ENCODE data around the gene MAPK10.

The MAPK10 gene

GRCh38 chr4:85963231-85963630 is 396.6 kb downstream of the MAPK10 start:
- no peaks in the 10 kb centered on the region for H3K36me3 ChIP-seq (replicated peaks; ENCODE audit: low read depth, low read length)
- H3K4me1 ChIP-seq (ENCODE audit: low read length) = peaks cover 21% of the 10 kb centered on the region
- H4K20me1 ChIP-seq (ENCODE audit: insufficient read depth, low read length) = 0 out of 2 replicates have a peak, but pooled peaks cover 3% of the 10 kb centered on the region
- no peaks in the 10 kb centered on the region for H3K79me2 ChIP-seq (ENCODE audit: low read length)
- H3K9ac ChIP-seq (ENCODE audit: low read length) = no peak overlapping the region
- H3K27me3 ChIP-seq (ENCODE audit: low read depth, low read length) = no peaks in the 10 kb centered on the region
- H3K4me2 ChIP-seq (ENCODE audit: low read length) = no peak overlapping the region
- no peak overlapping the region for H3K27ac ChIP-seq (ENCODE audit: low read length)
- no peak for TF ChIP-seq EZH2phosphoT487 (IDR thresholded peaks at IDR 0.05; ENCODE audit: low read depth)
- TF ChIP-seq, protein P1, sequence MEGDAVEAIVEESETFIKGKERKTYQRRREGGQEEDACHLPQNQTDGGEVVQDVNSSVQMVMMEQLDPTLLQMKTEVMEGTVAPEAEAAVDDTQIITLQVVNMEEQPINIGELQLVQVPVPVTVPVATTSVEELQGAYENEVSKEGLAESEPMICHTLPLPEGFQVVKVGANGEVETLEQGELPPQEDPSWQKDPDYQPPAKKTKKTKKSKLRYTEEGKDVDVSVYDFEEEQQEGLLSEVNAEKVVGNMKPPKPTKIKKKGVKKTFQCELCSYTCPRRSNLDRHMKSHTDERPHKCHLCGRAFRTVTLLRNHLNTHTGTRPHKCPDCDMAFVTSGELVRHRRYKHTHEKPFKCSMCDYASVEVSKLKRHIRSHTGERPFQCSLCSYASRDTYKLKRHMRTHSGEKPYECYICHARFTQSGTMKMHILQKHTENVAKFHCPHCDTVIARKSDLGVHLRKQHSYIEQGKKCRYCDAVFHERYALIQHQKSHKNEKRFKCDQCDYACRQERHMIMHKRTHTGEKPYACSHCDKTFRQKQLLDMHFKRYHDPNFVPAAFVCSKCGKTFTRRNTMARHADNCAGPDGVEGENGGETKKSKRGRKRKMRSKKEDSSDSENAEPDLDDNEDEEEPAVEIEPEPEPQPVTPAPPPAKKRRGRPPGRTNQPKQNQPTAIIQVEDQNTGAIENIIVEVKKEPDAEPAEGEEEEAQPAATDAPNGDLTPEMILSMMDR (IDR thresholded peaks at IDR 0.05; ENCODE audit: low read depth, low read length) = no peak
- H3K9me3 ChIP-seq (ENCODE audit: insufficient read depth, low read length) = no peaks in the 10 kb centered on the region
- no peak overlapping the region for H2AFZ ChIP-seq (ENCODE audit: low read depth, low read length)
- H3K4me3 ChIP-seq (ENCODE audit: low read length) = no peak overlapping the region

DNA sequence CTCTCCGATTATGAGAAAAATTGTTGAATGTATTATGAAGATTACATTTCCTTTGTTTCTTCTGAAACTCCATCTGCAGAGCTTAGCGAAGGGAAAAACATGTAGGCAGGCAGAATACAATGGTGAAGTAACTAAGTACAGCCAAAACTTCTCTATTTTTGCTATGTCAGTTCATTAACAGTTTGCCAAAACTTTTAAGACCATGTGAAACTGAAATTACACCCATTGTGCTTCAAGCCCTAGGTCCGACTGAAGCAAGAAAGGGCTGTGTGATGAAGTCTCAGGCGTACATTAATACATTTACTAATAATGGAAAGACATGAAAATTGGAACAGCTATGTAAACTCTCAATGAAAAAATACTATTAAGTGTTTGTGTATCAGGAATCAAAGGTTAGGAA is 398.0 kb downstream of the MAPK10 start:
- H3K9ac ChIP-seq (ENCODE audit: low read length) = no peak overlapping the region
- no peaks in the 10 kb centered on the region for H3K36me3 ChIP-seq (replicated peaks; ENCODE audit: low read depth, low read length)
- H3K79me2 ChIP-seq (ENCODE audit: low read length) = no peaks in the 10 kb centered on the region
- peaks cover 8% of the 10 kb centered on the region; the same call in 1 of the 2 replicates for H3K4me1 ChIP-seq (ENCODE audit: low read length)
- no peak overlapping the region for H3K4me2 ChIP-seq (ENCODE audit: low read length)
- no peak for TF ChIP-seq EZH2phosphoT487 (IDR thresholded peaks at IDR 0.05; ENCODE audit: low read depth)
- TF ChIP-seq, protein P1 (IDR thresholded peaks at IDR 0.05; ENCODE audit: low read depth, low read length) = no peak
- H3K9me3 ChIP-seq (ENCODE audit: insufficient read depth, low read length) = no peaks in the 10 kb centered on the region
- no peak overlapping the region for H3K4me3 ChIP-seq (ENCODE audit: low read length)
- 0 out of 2 replicates have a peak, but pooled peaks cover 3% of the 10 kb centered on the region for H4K20me1 ChIP-seq (ENCODE audit: insufficient read depth, low read length)
- H2AFZ ChIP-seq (ENCODE audit: low read depth, low read length) = no peak overlapping the region
- no peak overlapping the region for H3K27ac ChIP-seq (ENCODE audit: low read length)
- H3K27me3 ChIP-seq (ENCODE audit: low read depth, low read length) = no peaks in the 10 kb centered on the region

GRCh38 chr4:85956293-85956945 is 403.4 kb downstream of the MAPK10 start:
- TF ChIP-seq, protein P1 (IDR thresholded peaks at IDR 0.05; ENCODE audit: low read depth, low read length) = no peak
- no peak overlapping the region for H3K27ac ChIP-seq (ENCODE audit: low read length)
- H3K4me3 ChIP-seq (ENCODE audit: low read length) = no peak overlapping the region
- H3K79me2 ChIP-seq (ENCODE audit: low read length) = peaks cover 5% of the 10 kb centered on the region; the same call in 1 of the 2 replicates
- H3K9me3 ChIP-seq (ENCODE audit: insufficient read depth, low read length) = no peaks in the 10 kb centered on the region
- H3K4me1 ChIP-seq (ENCODE audit: low read length) = peaks cover 17% of the 10 kb centered on the region
- H2AFZ ChIP-seq (ENCODE audit: low read depth, low read length) = no peak overlapping the region
- peaks cover 3% of the 10 kb centered on the region for H3K36me3 ChIP-seq (replicated peaks; ENCODE audit: low read depth, low read length)
- peaks cover 27% of the 10 kb centered on the region for H4K20me1 ChIP-seq (ENCODE audit: insufficient read depth, low read length)
- H3K9ac ChIP-seq (ENCODE audit: low read length) = no peak overlapping the region
- H3K27me3 ChIP-seq (ENCODE audit: low read depth, low read length) = no peaks in the 10 kb centered on the region
- H3K4me2 ChIP-seq (ENCODE audit: low read length) = no peak overlapping the region

DNA sequence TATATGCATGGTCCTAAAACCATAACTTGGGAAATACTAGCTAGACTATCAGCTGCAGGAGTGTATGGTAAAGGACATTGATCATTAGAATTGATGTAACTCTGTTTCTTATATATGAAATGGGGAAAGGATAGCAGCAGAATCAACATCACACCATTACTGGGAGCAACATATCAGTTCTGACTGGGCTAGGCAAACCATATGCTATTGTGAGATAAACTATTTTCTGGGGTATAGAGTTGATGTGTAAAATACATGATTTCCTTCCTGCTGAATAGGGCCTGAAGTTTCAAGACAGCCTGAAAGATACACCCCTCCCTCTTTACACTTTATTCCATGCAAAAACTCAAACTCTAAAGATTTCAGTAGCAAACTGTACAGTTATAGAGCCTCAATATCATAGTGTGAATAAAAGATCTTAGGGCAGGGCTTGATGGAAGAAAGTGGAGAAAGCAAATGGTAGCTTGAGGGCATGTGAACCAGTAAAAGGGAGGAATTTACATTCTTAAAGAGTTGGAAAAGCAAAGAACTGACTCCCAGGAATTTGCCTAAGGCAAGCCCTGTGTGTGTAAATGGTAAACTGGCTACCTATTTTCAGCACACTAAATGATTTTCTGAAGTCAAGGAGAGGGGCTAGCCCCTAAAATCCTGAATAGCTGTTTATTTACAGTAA is 404.1 kb downstream of the MAPK10 start:
- Histone ChIP-seq H3K9ac (ENCODE audit: low read length) (no peak overlapping the region), H3K9me3 (ENCODE audit: insufficient read depth, low read length) (no peaks in the 10 kb centered on the region), H3K4me2 (ENCODE audit: low read length) (no peak overlapping the region), H4K20me1 (ENCODE audit: insufficient read depth, low read length) (peaks cover 27% of the 10 kb centered on the region), H3K79me2 (ENCODE audit: low read length) (peaks cover 5% of the 10 kb centered on the region; the same call in 1 of the 2 replicates), H3K4me3 (ENCODE audit: low read length) (no peak overlapping the region), H3K4me1 (ENCODE audit: low read length) (peaks cover 17% of the 10 kb centered on the region), H3K27me3 (ENCODE audit: low read depth, low read length) (no peaks in the 10 kb centered on the region), H3K27ac (ENCODE audit: low read length) (no peak overlapping the region), H3K36me3 (replicated peaks; ENCODE audit: low read depth, low read length) (peaks cover 3% of the 10 kb centered on the region), H2AFZ (ENCODE audit: low read depth, low read length) (no peak overlapping the region)
- TF ChIP-seq, protein P1 (IDR thresholded peaks at IDR 0.05; ENCODE audit: low read depth, low read length) = no peak
- no peak for TF ChIP-seq EZH2phosphoT487 (IDR thresholded peaks at IDR 0.05; ENCODE audit: low read depth)
